HFFc6 (cell line): ENCODE data around the gene SYT4. TPM values are rescaled to one million over a fixed set of nuclear protein-coding genes. Genes with fewer than 3 reads are reported as not detected.
"Not testable (repeated sequence)": the region's sequence is repeated elsewhere in the genome, so short reads cannot be mapped to it uniquely, and the experiment has no call there.

ENCODE experiments used
- DNase-seq: peaks from one replicate; pipeline ENCODE4 v3.0.0-alpha.2; 2018
- H3K27ac Mint-ChIP-seq: 2 replicates; pipeline ENCODE4 v1.8.0; 2020; ENCODE audit warnings: mild to moderate bottlenecking, mixed read lengths
- H3K27me3 Mint-ChIP-seq: 2 replicates; pipeline ENCODE4 v1.8.0; 2021; ENCODE audit warnings: mild to moderate bottlenecking, moderate library complexity, mixed read lengths; ENCODE audit not compliant: insufficient read depth
- H3K36me3 Mint-ChIP-seq: 2 replicates; pipeline ENCODE4 v1.8.0; 2021; ENCODE audit warnings: low read depth, mixed read lengths
- H3K4me1 Mint-ChIP-seq: 2 replicates; pipeline ENCODE4 v1.8.0; 2020; ENCODE audit warnings: low read depth, mixed read lengths
- H3K4me3 Mint-ChIP-seq: 2 replicates; pipeline ENCODE4 v1.8.0; 2020; ENCODE audit warnings: mild to moderate bottlenecking, moderate library complexity, mixed read lengths
- H3K9me3 Mint-ChIP-seq: 2 replicates; pipeline ENCODE4 v1.8.0; 2020; ENCODE audit warnings: mild to moderate bottlenecking, mixed read lengths
- CTCF ChIP-seq: fragments of 200-600 bp; sonication (generic); IDR thresholded peaks from 2 replicates; pipeline ENCODE4 v1.5.0; 2021; ENCODE audit warnings: antibody characterized with exemption, mild to moderate bottlenecking
- long read RNA-seq: library from polyadenylated mRNA; unstranded; transcript quantifications from one replicate; pipeline ENCODE4 v2.0.0, GENCODE V29; 2019
- total RNA-seq, 6 experiments: library from RNA; stranded (reverse); fragmentation: NEBNext Ultra II Directional; extraction: Animal tissue kit (Norgen Biotek cat#: 25700); gene quantifications; 2 replicates in 1 of 6; 3 replicates in 5 of 6; pipeline ENCODE4 v1.2.3, GENCODE V29; 2021

SYT4 gene
- not detected for total RNA-seq
- long read RNA-seq, result 0 reads

- DNase-seq, result peak; percentile 5
- H3K9me3 Mint-ChIP-seq, result no peaks in the 10 kb centered on the region; the same call in 1 of the 2 replicates
- no peaks in the 10 kb centered on the region; the same call in 1 of the 2 replicates for H3K27me3 Mint-ChIP-seq
- H3K36me3 Mint-ChIP-seq, result no peaks in the 10 kb centered on the region
- H3K4me1 Mint-ChIP-seq, result no peaks in the 10 kb centered on the region
- no peak within 1 kb of the TSS for H3K27ac Mint-ChIP-seq
- no peak for TF ChIP-seq CTCF
- no peak within 1 kb of the TSS for H3K4me3 Mint-ChIP-seq
Observed at GRCh38 chr18:43277164-43277600, at the start of gene SYT4. TSS of gene SYT4 (minus strand) at chr18:43277490. CDS start at chr18:43277281, 209 bp downstream.

GRCh38 chr18:43322132-43322531 is 44.8 kb upstream of the SYT4 start:
- H3K4me3 Mint-ChIP-seq, result no peak overlapping the region
- DNase-seq, result no peak
- no peaks in the 10 kb centered on the region; the same call in 1 of the 2 replicates for H3K9me3 Mint-ChIP-seq
- TF ChIP-seq CTCF, result no peak
- no peaks in the 10 kb centered on the region for H3K4me1 Mint-ChIP-seq
- H3K27ac Mint-ChIP-seq, result no peak overlapping the region
- no peaks in the 10 kb centered on the region for H3K27me3 Mint-ChIP-seq
- no peaks in the 10 kb centered on the region for H3K36me3 Mint-ChIP-seq

- H3K4me3 Mint-ChIP-seq, result no peak overlapping the region
- H3K27me3 Mint-ChIP-seq, result no peaks in the 10 kb centered on the region
- no peak for TF ChIP-seq CTCF
- H3K4me1 Mint-ChIP-seq, result no peaks in the 10 kb centered on the region
- H3K9me3 Mint-ChIP-seq, result peaks cover 10% of the 10 kb centered on the region
- DNase-seq, result no peak
- H3K36me3 Mint-ChIP-seq, result no peaks in the 10 kb centered on the region; the same call in 1 of the 2 replicates
- no peak overlapping the region for H3K27ac Mint-ChIP-seq
Observed at GRCh38 chr18:43314941-43315340, 37.7 kb upstream of the SYT4 start.

GRCh38 chr18:43312891-43313290 is 35.6 kb upstream of the SYT4 start:
- no peaks in the 10 kb centered on the region for H3K27me3 Mint-ChIP-seq
- H3K27ac Mint-ChIP-seq, result no peak overlapping the region
- H3K9me3 Mint-ChIP-seq, result peaks cover 10% of the 10 kb centered on the region
- no peak for TF ChIP-seq CTCF
- DNase-seq, result no peak
- no peaks in the 10 kb centered on the region; the same call in 1 of the 2 replicates for H3K36me3 Mint-ChIP-seq
- no peaks in the 10 kb centered on the region for H3K4me1 Mint-ChIP-seq
- no peak overlapping the region for H3K4me3 Mint-ChIP-seq

GRCh38 chr18:43310239-43310638 is 32.9 kb upstream of the SYT4 start:
- Mint-ChIP-seq H3K27me3 (no peaks in the 10 kb centered on the region), H3K4me1 (no peaks in the 10 kb centered on the region), H3K27ac (no peak overlapping the region), H3K36me3 (no peaks in the 10 kb centered on the region; the same call in 1 of the 2 replicates), H3K9me3 (peaks cover 24% of the 10 kb centered on the region), H3K4me3 (no peak overlapping the region)
- DNase-seq, result no peak
- no peak for TF ChIP-seq CTCF

GRCh38 chr18:43303376-43303775 is 26.1 kb upstream of the SYT4 start:
- DNase-seq, result no peak
- Mint-ChIP-seq H3K27ac (no peak overlapping the region), H3K9me3 (peaks cover 31% of the 10 kb centered on the region), H3K27me3 (no peaks in the 10 kb centered on the region), H3K36me3 (no peaks in the 10 kb centered on the region; the same call in 1 of the 2 replicates), H3K4me3 (no peak overlapping the region), H3K4me1 (no peaks in the 10 kb centered on the region)
- TF ChIP-seq CTCF, result no peak

- DNase-seq, H3K4me3 Mint-ChIP-seq, H3K27ac Mint-ChIP-seq, H3K36me3 Mint-ChIP-seq, H3K27me3 Mint-ChIP-seq, H3K4me1 Mint-ChIP-seq: not testable (repeated sequence)
- peaks cover 18% of the 10 kb centered on the region for H3K9me3 Mint-ChIP-seq
Observed at GRCh38 chr18:43286187-43286586, 8.9 kb upstream of the SYT4 start.
